HepG2 (cell line): Measurements from ENCODE around the gene PGPEP1. TPM values are rescaled to one million over a fixed set of nuclear protein-coding genes. Genes with fewer than 3 reads are reported as not detected.

Experiments used
- ARNTL ChIP-seq: sonication (generic); formaldehyde crosslinking; IDR thresholded peaks from 2 replicates; pipeline ENCODE4 v1.4.0; 2020; ENCODE audit warnings: mild to moderate bottlenecking, missing genetic modification reagents
- CBX2 ChIP-seq, 2 experiments: fragments of 200-600 bp in 1 of 2; sonication (generic); formaldehyde crosslinking in 1 of 2; IDR thresholded peaks; 2 replicates each; pipeline versions ENCODE4 v1.7.0 to v1.8.1; 2018 to 2022; ENCODE audit warnings: low read depth in 2 of 2, low read length in 1 of 2, mild to moderate bottlenecking in 1 of 2, missing genetic modification reagents in 1 of 2
- GATAD2A ChIP-seq: IDR thresholded peaks from 2 replicates; pipeline ENCODE4 v1.6.1; 2016
- IRX3 ChIP-seq: sonication (generic); formaldehyde crosslinking; IDR thresholded peaks from 2 replicates; pipeline ENCODE4 v1.8.1; 2023; ENCODE audit warnings: mild to moderate bottlenecking, low read depth, missing genetic modification reagents, borderline replicate concordance
- JUN ChIP-seq: sonication (generic); formaldehyde crosslinking; IDR thresholded peaks from 2 replicates; pipeline ENCODE4 v1.4.0; 2020; ENCODE audit warnings: mild to moderate bottlenecking, missing genetic modification reagents
- SKI ChIP-seq: fragments of 450-650 bp; IDR thresholded peaks from one replicate; pipeline ENCODE4 v1.6.1; 2018; ENCODE audit warnings: mild to moderate bottlenecking; ENCODE audit not compliant: partially characterized antibody
- SMC3 ChIP-seq: IDR thresholded peaks from 2 replicates; pipeline ENCODE4 v1.6.1; 2011; ENCODE audit warnings: low read length, improper control_type of control experiment
- ZBTB34 ChIP-seq: sonication (generic); formaldehyde crosslinking; IDR thresholded peaks from 2 replicates; pipeline ENCODE4 v1.8.0; 2022; ENCODE audit warnings: mild to moderate bottlenecking, missing genetic modification reagents
- ZFP41 ChIP-seq: sonication (generic); formaldehyde crosslinking; IDR thresholded peaks from 2 replicates; pipeline ENCODE4 v1.4.0; 2020; ENCODE audit warnings: mild to moderate bottlenecking, missing genetic modification reagents, borderline replicate concordance
- ZNF530 ChIP-seq: sonication (generic); formaldehyde crosslinking; IDR thresholded peaks from 2 replicates; pipeline ENCODE4 v1.5.0; 2020; ENCODE audit warnings: low read depth, mild to moderate bottlenecking, missing genetic modification reagents
- ZNF552 ChIP-seq: sonication (generic); formaldehyde crosslinking; IDR thresholded peaks from 2 replicates; pipeline ENCODE4 v1.9.0; 2022; ENCODE audit warnings: missing genetic modification reagents, mild to moderate bottlenecking, borderline replicate concordance
- ZNF710 ChIP-seq: sonication (generic); formaldehyde crosslinking; IDR thresholded peaks from 2 replicates; pipeline ENCODE4 v1.5.0; 2020; ENCODE audit warnings: mild to moderate bottlenecking, missing genetic modification reagents, borderline replicate concordance
- polyA plus RNA-seq, 8 experiments: library from polyadenylated mRNA; depleted of rRNA in 3 of 8; stranded (reverse) in 7 of 8; unstranded in 1 of 8; fragments of >200 nt; fragmentation: Illumina TruSeq in 4 of 8; extraction: Trizol in 4 of 8; gene quantifications; 2 replicates each; pipeline versions ENCODE4 v1.2.1 to v1.2.3, GENCODE V29; 2011 to 2016; ENCODE audit warnings: low read depth in 4 of 8, missing spikeins in 1 of 8, mixed read lengths in 1 of 8; ENCODE audit not compliant: insufficient read depth in 1 of 8
- total RNA-seq, 5 experiments: library from RNA; depleted of rRNA; stranded (reverse); fragments of >200 nt; fragmentation: Illumina TruSeq; extraction: Trizol; gene quantifications; 2 replicates each; pipeline ENCODE4 v1.2.3, GENCODE V29; 2016; ENCODE audit warnings: low read depth in 1 of 5
- TF ChIP-seq, protein P1 (sequence below): sonication (generic); formaldehyde crosslinking; IDR thresholded peaks from 2 replicates; pipeline ENCODE4 v1.4.0; 2020; ENCODE audit warnings: mild to moderate bottlenecking, low read depth, missing genetic modification reagents
- TF ChIP-seq, protein P2 (sequence below): sonication (generic); formaldehyde crosslinking; IDR thresholded peaks from one replicate; pipeline ENCODE4 v1.5.1; 2020; ENCODE audit warnings: mild to moderate bottlenecking, missing genetic modification reagents; ENCODE audit errors: not compliant biosample characterization

The PGPEP1 gene
- total and polyA plus RNA-seq, 2 of the 13 experiments (the other 11 are each of a cell fraction or from before 2014, with no cell fraction given): 53.1 to 56.6 TPM

DNA sequence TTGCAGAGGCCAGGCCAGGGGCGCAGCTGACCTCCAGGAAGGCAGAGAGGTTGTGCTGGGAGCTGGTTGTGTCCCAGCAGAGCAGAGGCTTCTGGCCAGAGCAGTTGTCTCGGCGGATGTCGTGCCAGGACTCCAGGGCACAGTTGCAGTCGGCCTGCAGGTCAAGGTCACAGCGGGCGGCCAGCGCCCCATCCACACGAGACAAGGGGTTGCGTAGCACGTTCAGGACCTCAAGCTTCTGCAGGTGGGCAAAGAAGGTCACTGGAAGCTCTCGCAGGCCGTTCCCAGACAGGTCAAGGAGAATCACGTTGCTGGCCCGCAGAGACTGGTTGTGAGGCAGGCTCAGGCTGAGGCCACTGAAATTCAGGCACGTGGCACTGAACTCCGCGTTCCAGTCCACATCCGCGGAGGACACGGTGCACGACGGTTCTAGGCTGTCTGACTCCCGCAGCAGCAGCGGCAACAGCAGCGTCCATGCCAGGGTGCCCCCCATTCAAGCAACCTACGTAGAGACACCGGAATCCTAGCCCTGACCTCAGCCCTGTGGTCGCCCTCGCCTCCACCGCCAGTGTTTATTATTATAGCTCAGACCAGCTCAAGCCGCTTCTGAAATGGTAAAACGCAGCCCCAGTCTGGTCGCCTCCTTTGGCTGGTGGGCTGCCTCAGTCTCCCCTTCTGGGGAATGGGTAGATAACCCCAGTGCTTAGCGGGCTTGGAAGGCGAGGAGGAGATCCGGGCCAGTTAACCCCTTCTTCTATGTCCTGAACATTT is 56.3 kb downstream of the PGPEP1 start (continued):
- TF ChIP-seq ZNF530 (CRISPR knock-in tag) (no peak), GATAD2A (CRISPR knock-in tag) (peak; percentile 31; the same call in 1 of the 2 replicates), ZBTB34 (CRISPR knock-in tag) (peak; percentile 73; the same call in 1 of the 2 replicates), ZNF552 (CRISPR knock-in tag) (peak; percentile 83; the same call in 1 of the 2 replicates), SKI (peak; percentile 31), ZFP41 (CRISPR knock-in tag) (no peak; the same call in 1 of the 2 replicates), IRX3 (0 out of 2 replicates have a peak, but pooled peaks have one; percentile 44), SMC3 (no peak), CBX2 (IDR thresholded peaks at IDR 0.05; ENCODE audit: low read depth, low read length) (no peak), CBX2 (CRISPR knock-in tag; IDR thresholded peaks at IDR 0.05; ENCODE audit: low read depth) (no peak), JUN (CRISPR knock-in tag) (peak; percentile 55; the same call in 1 of the 2 replicates), ARNTL (0 out of 2 replicates have a peak, but pooled peaks have one; percentile 41), ZNF710 (CRISPR knock-in tag) (no peak; the same call in 1 of the 2 replicates)
- TF ChIP-seq, protein P1, sequence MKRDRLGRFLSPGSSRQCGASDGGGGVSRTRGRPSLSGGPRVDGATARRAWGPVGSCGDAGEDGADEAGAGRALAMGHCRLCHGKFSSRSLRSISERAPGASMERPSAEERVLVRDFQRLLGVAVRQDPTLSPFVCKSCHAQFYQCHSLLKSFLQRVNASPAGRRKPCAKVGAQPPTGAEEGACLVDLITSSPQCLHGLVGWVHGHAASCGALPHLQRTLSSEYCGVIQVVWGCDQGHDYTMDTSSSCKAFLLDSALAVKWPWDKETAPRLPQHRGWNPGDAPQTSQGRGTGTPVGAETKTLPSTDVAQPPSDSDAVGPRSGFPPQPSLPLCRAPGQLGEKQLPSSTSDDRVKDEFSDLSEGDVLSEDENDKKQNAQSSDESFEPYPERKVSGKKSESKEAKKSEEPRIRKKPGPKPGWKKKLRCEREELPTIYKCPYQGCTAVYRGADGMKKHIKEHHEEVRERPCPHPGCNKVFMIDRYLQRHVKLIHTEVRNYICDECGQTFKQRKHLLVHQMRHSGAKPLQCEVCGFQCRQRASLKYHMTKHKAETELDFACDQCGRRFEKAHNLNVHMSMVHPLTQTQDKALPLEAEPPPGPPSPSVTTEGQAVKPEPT: peak; percentile 76; the same call in 1 of the 2 replicates
- TF ChIP-seq, protein P2, sequence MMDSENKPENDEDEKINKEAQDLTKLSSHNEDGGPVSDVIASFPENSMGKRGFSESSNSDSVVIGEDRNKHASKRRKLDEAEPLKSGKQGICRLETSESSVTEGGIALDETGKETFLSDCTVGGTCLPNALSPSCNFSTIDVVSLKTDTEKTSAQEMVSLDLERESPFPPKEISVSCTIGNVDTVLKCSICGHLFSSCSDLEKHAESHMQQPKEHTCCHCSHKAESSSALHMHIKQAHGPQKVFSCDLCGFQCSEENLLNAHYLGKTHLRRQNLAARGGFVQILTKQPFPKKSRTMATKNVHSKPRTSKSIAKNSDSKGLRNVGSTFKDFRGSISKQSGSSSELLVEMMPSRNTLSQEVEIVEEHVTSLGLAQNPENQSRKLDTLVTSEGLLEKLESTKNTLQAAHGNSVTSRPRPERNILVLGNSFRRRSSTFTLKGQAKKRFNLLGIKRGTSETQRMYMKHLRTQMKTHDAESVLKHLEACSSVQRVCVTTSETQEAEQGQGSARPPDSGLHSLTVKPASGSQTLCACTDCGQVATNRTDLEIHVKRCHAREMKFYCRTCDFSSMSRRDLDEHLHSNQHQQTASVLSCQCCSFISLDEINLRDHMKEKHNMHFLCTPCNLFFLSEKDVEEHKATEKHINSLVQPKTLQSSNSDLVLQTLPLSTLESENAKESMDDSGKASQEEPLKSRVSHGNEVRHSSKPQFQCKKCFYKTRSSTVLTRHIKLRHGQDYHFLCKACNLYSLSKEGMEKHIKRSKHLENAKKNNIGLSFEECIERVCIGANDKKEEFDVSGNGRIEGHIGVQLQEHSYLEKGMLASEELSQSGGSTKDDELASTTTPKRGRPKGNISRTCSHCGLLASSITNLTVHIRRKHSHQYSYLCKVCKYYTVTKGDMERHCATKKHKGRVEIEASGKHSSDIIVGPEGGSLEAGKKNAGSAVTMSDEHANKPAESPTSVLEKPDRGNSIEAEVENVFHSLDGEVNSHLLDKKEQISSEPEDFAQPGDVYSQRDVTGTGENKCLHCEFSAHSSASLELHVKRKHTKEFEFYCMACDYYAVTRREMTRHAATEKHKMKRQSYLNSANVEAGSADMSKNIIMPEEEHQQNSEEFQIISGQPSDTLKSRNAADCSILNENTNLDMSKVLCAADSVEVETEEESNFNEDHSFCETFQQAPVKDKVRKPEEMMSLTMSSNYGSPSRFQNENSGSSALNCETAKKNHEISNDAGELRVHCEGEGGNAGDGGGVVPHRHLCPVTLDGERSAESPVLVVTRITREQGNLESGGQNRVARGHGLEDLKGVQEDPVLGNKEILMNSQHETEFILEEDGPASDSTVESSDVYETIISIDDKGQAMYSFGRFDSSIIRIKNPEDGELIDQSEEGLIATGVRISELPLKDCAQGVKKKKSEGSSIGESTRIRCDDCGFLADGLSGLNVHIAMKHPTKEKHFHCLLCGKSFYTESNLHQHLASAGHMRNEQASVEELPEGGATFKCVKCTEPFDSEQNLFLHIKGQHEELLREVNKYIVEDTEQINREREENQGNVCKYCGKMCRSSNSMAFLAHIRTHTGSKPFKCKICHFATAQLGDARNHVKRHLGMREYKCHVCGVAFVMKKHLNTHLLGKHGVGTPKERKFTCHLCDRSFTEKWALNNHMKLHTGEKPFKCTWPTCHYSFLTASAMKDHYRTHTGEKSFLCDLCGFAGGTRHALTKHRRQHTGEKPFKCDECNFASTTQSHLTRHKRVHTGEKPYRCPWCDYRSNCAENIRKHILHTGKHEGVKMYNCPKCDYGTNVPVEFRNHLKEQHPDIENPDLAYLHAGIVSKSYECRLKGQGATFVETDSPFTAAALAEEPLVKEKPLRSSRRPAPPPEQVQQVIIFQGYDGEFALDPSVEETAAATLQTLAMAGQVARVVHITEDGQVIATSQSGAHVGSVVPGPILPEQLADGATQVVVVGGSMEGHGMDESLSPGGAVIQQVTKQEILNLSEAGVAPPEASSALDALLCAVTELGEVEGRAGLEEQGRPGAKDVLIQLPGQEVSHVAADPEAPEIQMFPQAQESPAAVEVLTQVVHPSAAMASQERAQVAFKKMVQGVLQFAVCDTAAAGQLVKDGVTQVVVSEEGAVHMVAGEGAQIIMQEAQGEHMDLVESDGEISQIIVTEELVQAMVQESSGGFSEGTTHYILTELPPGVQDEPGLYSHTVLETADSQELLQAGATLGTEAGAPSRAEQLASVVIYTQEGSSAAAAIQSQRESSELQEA: no peak
